Chondrocyte (in vitro differentiated cells): ENCODE measurements around the gene SETD7. TPM values are rescaled to one million over a fixed set of nuclear protein-coding genes. Genes with fewer than 3 reads are reported as not detected.

ENCODE experiments used
- DNase-seq: peaks from one replicate; pipeline ENCODE4 v3.0.0; 2021; ENCODE audit warnings: mixed read lengths, low spot score
- H3K27ac Mint-ChIP-seq: one replicate; pipeline ENCODE4 v1.8.0; 2021; ENCODE audit warnings: mild to moderate bottlenecking, moderate library complexity, mixed read lengths; ENCODE audit not compliant: unreplicated experiment
- H3K27me3 Mint-ChIP-seq: 2 replicates; pipeline ENCODE4 v1.8.0; 2021; ENCODE audit warnings: low read depth, mixed read lengths
- H3K36me3 Mint-ChIP-seq: 2 replicates; pipeline ENCODE4 v1.8.0; 2021; ENCODE audit warnings: low read depth, mixed read lengths
- H3K4me1 Mint-ChIP-seq: 2 replicates; pipeline ENCODE4 v1.8.0; 2021; ENCODE audit warnings: low read depth, mild to moderate bottlenecking, mixed read lengths
- H3K4me3 Mint-ChIP-seq: one replicate; pipeline ENCODE4 v1.8.0; 2021; ENCODE audit warnings: mild to moderate bottlenecking, moderate library complexity, mixed read lengths; ENCODE audit not compliant: unreplicated experiment
- H3K9me3 Mint-ChIP-seq: 2 replicates; pipeline ENCODE4 v1.8.0; 2021; ENCODE audit warnings: low read depth, mixed read lengths
- total RNA-seq: library from RNA; stranded (reverse); gene quantifications from 3 replicates; pipeline ENCODE4 v1.2.1, GENCODE V29; 2021
- TF ChIP-seq, protein P1 (sequence below): fragments of 200-600 bp; sonication (generic); IDR thresholded peaks from 2 replicates; pipeline ENCODE4 v1.5.0; 2021; ENCODE audit warnings: antibody characterized with exemption, mild to moderate bottlenecking, moderate library complexity

Gene SETD7
- total RNA-seq, 1 donor from 2014 or later: 56.3 TPM

DNA sequence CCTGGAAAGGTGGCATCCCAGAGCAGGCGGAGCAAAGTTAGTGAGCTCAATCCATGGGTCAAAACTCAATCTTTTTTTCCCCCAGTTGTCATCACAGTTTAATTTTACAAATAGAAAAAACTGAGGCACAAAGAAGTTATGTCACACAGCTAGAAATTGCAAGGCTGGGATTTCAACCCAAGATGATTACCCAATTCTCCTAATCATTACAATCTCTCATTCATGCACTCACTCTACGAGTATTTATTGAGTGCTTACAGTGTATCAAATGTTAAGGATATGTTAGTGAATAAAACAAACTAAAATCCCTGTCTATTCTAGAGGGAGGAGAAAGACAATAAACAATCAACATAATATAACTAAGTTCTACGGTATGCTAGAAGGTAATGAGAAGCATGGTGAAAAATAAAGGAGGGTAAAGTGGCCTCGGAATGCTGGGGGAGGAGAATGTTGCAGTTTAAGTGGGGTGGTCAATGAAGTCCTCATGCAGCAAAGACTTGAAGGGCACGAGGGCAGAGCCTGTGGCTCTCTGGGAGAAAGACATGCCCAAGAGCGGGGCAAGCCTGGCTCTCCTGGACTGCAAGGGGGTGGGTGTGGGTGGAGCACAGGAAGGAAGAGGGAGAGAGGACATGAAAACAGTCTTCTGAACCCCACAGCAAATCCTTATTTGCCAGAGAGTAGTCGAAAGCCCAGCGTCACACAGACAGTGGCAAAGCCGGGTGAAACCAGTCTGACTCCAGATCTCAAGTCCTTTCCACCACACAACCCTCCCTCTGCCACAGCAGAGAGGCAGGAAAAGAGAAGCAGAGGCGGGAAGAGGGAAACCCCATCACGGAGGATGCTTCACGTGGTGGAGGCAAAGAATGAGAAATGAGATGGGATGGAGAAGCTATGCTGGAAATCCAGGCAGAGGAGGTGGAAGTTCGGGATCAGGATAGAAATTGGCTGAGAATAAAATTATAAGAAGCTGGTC, 53.8 kb downstream of the SETD7 start:
- no peak overlapping the region for H3K4me3 Mint-ChIP-seq
- peaks cover 14% of the 10 kb centered on the region for H3K36me3 Mint-ChIP-seq
- H3K27ac Mint-ChIP-seq: peak overlapping the region; percentile 22
- no peak for DNase-seq
- H3K27me3 Mint-ChIP-seq: no peaks in the 10 kb centered on the region
- TF ChIP-seq, protein P1, sequence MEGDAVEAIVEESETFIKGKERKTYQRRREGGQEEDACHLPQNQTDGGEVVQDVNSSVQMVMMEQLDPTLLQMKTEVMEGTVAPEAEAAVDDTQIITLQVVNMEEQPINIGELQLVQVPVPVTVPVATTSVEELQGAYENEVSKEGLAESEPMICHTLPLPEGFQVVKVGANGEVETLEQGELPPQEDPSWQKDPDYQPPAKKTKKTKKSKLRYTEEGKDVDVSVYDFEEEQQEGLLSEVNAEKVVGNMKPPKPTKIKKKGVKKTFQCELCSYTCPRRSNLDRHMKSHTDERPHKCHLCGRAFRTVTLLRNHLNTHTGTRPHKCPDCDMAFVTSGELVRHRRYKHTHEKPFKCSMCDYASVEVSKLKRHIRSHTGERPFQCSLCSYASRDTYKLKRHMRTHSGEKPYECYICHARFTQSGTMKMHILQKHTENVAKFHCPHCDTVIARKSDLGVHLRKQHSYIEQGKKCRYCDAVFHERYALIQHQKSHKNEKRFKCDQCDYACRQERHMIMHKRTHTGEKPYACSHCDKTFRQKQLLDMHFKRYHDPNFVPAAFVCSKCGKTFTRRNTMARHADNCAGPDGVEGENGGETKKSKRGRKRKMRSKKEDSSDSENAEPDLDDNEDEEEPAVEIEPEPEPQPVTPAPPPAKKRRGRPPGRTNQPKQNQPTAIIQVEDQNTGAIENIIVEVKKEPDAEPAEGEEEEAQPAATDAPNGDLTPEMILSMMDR: no peak
- H3K9me3 Mint-ChIP-seq: no peaks in the 10 kb centered on the region
- H3K4me1 Mint-ChIP-seq: peaks cover 6% of the 10 kb centered on the region

DNA sequence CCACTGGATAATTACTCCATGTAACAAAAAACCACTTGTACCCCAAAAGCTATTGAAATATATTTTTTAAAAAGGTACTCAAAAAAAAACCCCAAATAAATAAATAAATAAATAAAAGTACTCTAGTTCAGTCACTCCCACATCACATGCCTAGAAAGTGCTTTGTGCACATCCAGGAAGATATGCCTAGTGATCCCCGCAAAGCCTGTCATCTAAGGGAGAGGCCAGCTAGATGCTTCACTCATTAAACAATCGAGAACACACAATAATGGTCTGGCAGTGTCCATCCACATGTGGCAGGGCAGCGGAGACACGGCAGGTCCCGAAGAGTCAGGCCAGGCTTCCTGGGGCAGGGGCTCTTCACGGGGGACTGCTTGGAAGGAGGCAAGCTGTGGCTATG, 54.5 kb downstream of the SETD7 start:
- no peak overlapping the region for H3K4me3 Mint-ChIP-seq

DNA sequence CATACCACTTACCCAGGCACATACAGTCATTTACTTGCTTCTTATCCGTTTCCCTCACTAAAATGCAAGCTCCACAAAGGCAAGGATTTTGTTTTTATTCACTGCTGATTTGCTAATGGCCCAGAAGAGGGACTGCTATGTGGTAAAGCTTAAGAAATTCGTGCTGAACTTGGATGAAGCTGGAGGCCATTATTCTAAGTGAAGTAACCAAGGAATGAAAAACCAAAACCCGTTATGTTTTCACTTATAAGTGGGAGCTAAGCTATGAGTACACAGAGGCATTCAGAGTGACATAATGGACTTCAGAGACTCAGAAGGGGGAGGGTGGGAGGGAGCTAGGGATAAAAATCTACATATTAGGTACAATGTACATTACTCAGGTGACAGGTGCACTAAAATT, 54.9 kb downstream of the SETD7 start:
- no peaks in the 10 kb centered on the region for H3K27me3 Mint-ChIP-seq
- H3K27ac Mint-ChIP-seq: no peak overlapping the region
- TF ChIP-seq, protein P1: no peak
- H3K4me1 Mint-ChIP-seq: peaks cover 6% of the 10 kb centered on the region
- DNase-seq: no peak
- no peaks in the 10 kb centered on the region for H3K9me3 Mint-ChIP-seq
- H3K36me3 Mint-ChIP-seq: peaks cover 7% of the 10 kb centered on the region
- no peak overlapping the region for H3K4me3 Mint-ChIP-seq

More for the DNA sequence above, 54.5 kb downstream of the SETD7 start:
- H3K27ac Mint-ChIP-seq: peak overlapping the region; percentile 22
- H3K4me1 Mint-ChIP-seq: peaks cover 6% of the 10 kb centered on the region
- H3K9me3 Mint-ChIP-seq: no peaks in the 10 kb centered on the region
- H3K27me3 Mint-ChIP-seq: no peaks in the 10 kb centered on the region
- DNase-seq: no peak
- H3K36me3 Mint-ChIP-seq: peaks cover 8% of the 10 kb centered on the region
- TF ChIP-seq, protein P1: no peak

DNA sequence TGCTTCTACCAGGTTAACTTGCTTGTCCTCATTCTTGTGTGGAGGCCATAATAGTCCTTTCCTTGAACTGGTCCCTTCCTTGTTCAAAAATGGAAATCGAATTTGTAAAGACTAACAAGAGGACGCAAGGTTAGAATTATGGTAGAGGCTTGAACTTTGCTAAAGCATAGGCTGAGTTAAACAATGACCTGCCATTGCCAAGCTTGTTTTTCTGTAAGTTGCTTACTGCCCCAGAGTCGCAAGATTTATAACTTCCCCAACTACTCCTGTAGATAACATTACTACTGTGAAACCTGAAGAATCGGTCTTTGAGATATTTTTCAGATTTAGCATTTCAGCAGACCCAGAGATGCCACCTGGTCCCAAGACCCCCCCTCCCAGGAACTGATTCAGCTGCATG, 56.8 kb downstream of the SETD7 start:
- no peak for DNase-seq
- no peaks in the 10 kb centered on the region for H3K27me3 Mint-ChIP-seq
- H3K36me3 Mint-ChIP-seq: peaks cover 3% of the 10 kb centered on the region
- TF ChIP-seq, protein P1: no peak
- H3K27ac Mint-ChIP-seq: peak overlapping the region; percentile 24
- peaks cover 6% of the 10 kb centered on the region for H3K4me1 Mint-ChIP-seq
- H3K4me3 Mint-ChIP-seq: no peak overlapping the region
- H3K9me3 Mint-ChIP-seq: peaks cover 2% of the 10 kb centered on the region

DNA sequence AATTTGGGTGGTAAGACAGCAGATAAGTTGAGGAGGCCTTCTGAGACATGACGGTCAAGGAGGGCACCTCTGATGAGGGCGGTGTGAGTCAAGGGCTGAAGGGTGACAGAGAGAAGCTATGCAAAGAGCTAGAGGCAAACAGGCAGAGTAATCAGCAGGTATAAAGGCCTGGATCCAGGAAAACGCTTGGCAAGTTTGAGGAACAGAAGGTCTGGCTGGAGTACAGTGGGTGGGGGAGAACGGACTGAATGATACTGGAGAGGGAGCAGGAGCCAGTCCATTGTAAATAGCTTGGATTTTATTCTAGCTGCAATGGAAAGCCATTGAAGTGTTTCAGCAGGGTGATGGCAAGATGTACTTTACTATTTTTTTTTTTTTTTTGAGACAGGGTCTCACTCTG, 62.8 kb downstream of the SETD7 start:
- no peaks in the 10 kb centered on the region for H3K27me3 Mint-ChIP-seq
- H3K4me1 Mint-ChIP-seq: peaks cover 5% of the 10 kb centered on the region
- DNase-seq: no peak
- H3K4me3 Mint-ChIP-seq: no peak overlapping the region
- H3K36me3 Mint-ChIP-seq: peaks cover 4% of the 10 kb centered on the region
- no peak overlapping the region for H3K27ac Mint-ChIP-seq
- TF ChIP-seq, protein P1: no peak
- peaks cover 7% of the 10 kb centered on the region for H3K9me3 Mint-ChIP-seq
